Lung (tissue), 12 donors: Measurements from ENCODE around the gene SAXO2. TPM values are rescaled to one million over a fixed set of nuclear protein-coding genes. Genes with fewer than 3 reads are reported as not detected.
"Not testable (repeated sequence)": the region's sequence is repeated elsewhere in the genome, so short reads cannot be mapped to it uniquely, and the experiment has no call there.

Source experiments
- ATAC-seq: fragments of 200-7000 bp; cut with Tn5 transposase; one replicate; pipeline ENCODE4 v1.9.1; 2020; ENCODE audit warnings: moderate number of reproducible peaks; ENCODE audit not compliant: insufficient read depth, low FRiP score
- DNase-seq, 3 donors: peaks; one replicate each; pipeline ENCODE4 v3.0.0-alpha.2; 2013 to 2017
- H3K27ac ChIP-seq, 2 donors: one replicate each; pipeline ENCODE4 v1.5.1; 2013; ENCODE audit warnings: mild to moderate bottlenecking in 2 of 2, moderate library complexity in 2 of 2, control low read depth in 1 of 2, inconsistent platforms in 1 of 2, low read depth in 1 of 2, low read length in 1 of 2
- H3K27me3 ChIP-seq, 3 donors: one replicate each; pipeline ENCODE4 v1.5.1; 2013; ENCODE audit warnings: low read length in 2 of 3; ENCODE audit not compliant: control insufficient read depth in 3 of 3, insufficient read depth in 3 of 3
- H3K36me3 ChIP-seq, 4 donors: one replicate each; pipeline ENCODE4 v1.5.1; 2013; ENCODE audit warnings: low read length in 4 of 4, mild to moderate bottlenecking in 1 of 4, moderate library complexity in 1 of 4; ENCODE audit not compliant: control insufficient read depth in 4 of 4, insufficient read depth in 4 of 4
- H3K4me1 ChIP-seq, 5 donors: one replicate each; pipeline ENCODE4 v1.5.1; 2013; ENCODE audit warnings: low read length in 5 of 5, mild to moderate bottlenecking in 2 of 5, moderate library complexity in 1 of 5; ENCODE audit not compliant: control insufficient read depth in 5 of 5, insufficient read depth in 5 of 5
- H3K4me3 ChIP-seq: one replicate; pipeline ENCODE4 v1.5.1; 2013; ENCODE audit warnings: mild to moderate bottlenecking, control low read depth, moderate library complexity
- H3K9ac ChIP-seq, 2 donors: one replicate each; pipeline ENCODE4 v1.5.1; 2013; ENCODE audit warnings: low read length in 2 of 2, control low read depth in 1 of 2; ENCODE audit not compliant: insufficient read depth in 1 of 2
- H3K9me3 ChIP-seq, 4 donors: one replicate each; pipeline ENCODE4 v1.5.1; 2013; ENCODE audit warnings: low read length in 3 of 4, mild to moderate bottlenecking in 1 of 4, moderate library complexity in 1 of 4; ENCODE audit not compliant: control insufficient read depth in 4 of 4, insufficient read depth in 3 of 4
- CTCF ChIP-seq: IDR thresholded peaks from 2 replicates; pipeline ENCODE4 v1.5.1; 2012; ENCODE audit warnings: mild to moderate bottlenecking; ENCODE audit errors: control extremely low read depth, extremely low read depth
- WGBS, 2 donors: extraction: QIAGEN DNeasy Blood & Tissue Kit; methylation state at CpG; one replicate each; pipeline ENCODE4 v1.1.7; 2013; 5-methylcytosine and 5-hydroxymethylcytosine counted together
- polyA plus RNA-seq, 2 donors: library from polyadenylated mRNA; stranded (reverse); fragments of 200-250 nt; gene quantifications; one replicate each; pipeline ENCODE4 v1.2.1, GENCODE V29; 2013
- total RNA-seq, 2 donors: library from RNA; depleted of rRNA in 1 of 2; stranded (reverse); fragments of >200 nt in 1 of 2; gene quantifications; one replicate each; pipeline ENCODE4 v1.2.1, GENCODE V29; 2014 to 2021
- donor health status: control.
- donor health status: control.
- donor health status: Bipolar disorder and iron deficiency.
- donor health status: healthy.
- donor health status: DM: yes; HTN: yes; CAD: no.

The SAXO2 gene
- total and polyA plus RNA-seq, 4 donors = 5.9 to 54.0 (median 29.6) TPM

GRCh38 chr15:82298520-82298919, 35.9 kb downstream of the SAXO2 start:
- ATAC-seq (no peak), DNase-seq (peak; percentile 11 to 37 (median 18))
- H3K27ac ChIP-seq = no peak overlapping the region
- TF ChIP-seq CTCF = no peak
- no peak overlapping the region for H3K9ac ChIP-seq
- H3K27me3 ChIP-seq = peaks cover 0 to 4% (median 0%) of the 10 kb centered on the region in 3 donors
- no peak overlapping the region for H3K4me3 ChIP-seq
- H3K36me3 ChIP-seq = no peaks in the 10 kb centered on the region
- no peaks in the 10 kb centered on the region for H3K9me3 ChIP-seq
- 19 to 21% methylated on average over 38 to 44 of the region's 44 CpGs for WGBS, 2 donors
- H3K4me1 ChIP-seq = no peaks in the 10 kb centered on the region

- not testable (repeated sequence) for ATAC-seq, H3K9me3 ChIP-seq, H3K9ac ChIP-seq, H3K4me3 ChIP-seq, H3K4me1 ChIP-seq, H3K27ac ChIP-seq, H3K36me3 ChIP-seq, H3K27me3 ChIP-seq
- peak in 1 of 3 donors; percentile 10 for DNase-seq
- 63 to 74% methylated on average over 3 of the region's 6 CpGs for WGBS, 2 donors
Observed at GRCh38 chr15:82299511-82299914, 36.9 kb downstream of the SAXO2 start.

GRCh38 chr15:82300326-82300725, 37.7 kb downstream of the SAXO2 start:
- H3K4me3 ChIP-seq, H3K9ac ChIP-seq, H3K4me1 ChIP-seq, ATAC-seq, H3K27me3 ChIP-seq, H3K9me3 ChIP-seq, H3K36me3 ChIP-seq, DNase-seq: not testable (repeated sequence)
- WGBS, 2 donors = 76 to 82% methylated on average over 6 of the region's 6 CpGs
- H3K27ac ChIP-seq = peak overlapping the region in 1 of 2 donors; percentile 71

- Histone ChIP-seq H3K27me3 (peaks cover 0 to 4% (median 0%) of the 10 kb centered on the region in 3 donors), H3K9ac (no peak overlapping the region), H3K4me3 (no peak overlapping the region), H3K27ac (peak overlapping the region in 1 of 2 donors; percentile 71), H3K36me3 (no peaks in the 10 kb centered on the region), H3K4me1 (no peaks in the 10 kb centered on the region), H3K9me3 (no peaks in the 10 kb centered on the region)
- ATAC-seq (no peak), DNase-seq (no peak)
- no peak for TF ChIP-seq CTCF
- 91 to 93% methylated on average over 7 of the region's 7 CpGs for WGBS, 2 donors
Observed at GRCh38 chr15:82300883-82301282, 38.3 kb downstream of the SAXO2 start.
